Measurements from ENCODE around the gene SPACDR. TPM values are rescaled to one million over a fixed set of nuclear protein-coding genes. Genes with fewer than 3 reads are reported as not detected.

Gene SPACDR
- total and polyA plus RNA-seq, 9 of the 15 experiments (the other 6 are each of a cell fraction or from before 2014, with no cell fraction given) = 0.07 to 0.55 (median 0.14) TPM; not detected in 1

- ChIA-PET CTCF (ENCODE audit: low intra/inter-chr PET ratio) (interaction anchor here (0.7 to 3.3 kb wide), 12 partner anchors 14 to 369 kb away, joined by 3 to 30 read pairs (median 4); partner anchors contain the start of genes AGFG2 and SLC12A9), POLR2A (interaction anchor here (0.5 to 1.6 kb wide), 7 partner anchors 10 to 403 kb away, joined by 3 to 5 read pairs (median 3); no protein-coding TSS in a partner anchor)
- peak overlapping the region; percentile 64 for H3K4me3 ChIP-seq
- H3K4me2 ChIP-seq (ENCODE audit: insufficient read depth, low read length) = peak overlapping the region; percentile 87
- H3K36me3 ChIP-seq (ENCODE audit: control insufficient read depth, insufficient read depth, low read length) = no peaks in the 10 kb centered on the region
- peak overlapping the region; percentile 27; the same call in 1 of the 3 replicates for H3K27ac ChIP-seq (ENCODE audit: extremely low read depth, low read depth, low read length)
- in situ Hi-C loops (cut with MboI) = no loop called here
- peak overlapping the region; percentile 58 to 94; a peak in 3 of 4 replicates for H3K9ac ChIP-seq (ENCODE audit: insufficient read depth in 1 of 2, low read depth in 2 of 2, low read length in 2 of 2)
- under 1% methylated on average over 17 of the region's 79 CpGs for WGBS (ENCODE audit: insufficient coverage, low coverage, missing lambda C conversion rate)
- H3K27me3 ChIP-seq (ENCODE audit: control insufficient read depth in 2 of 2, insufficient read depth in 2 of 2, low read length in 2 of 2) = no peaks in the 10 kb centered on the region
- FAIRE-seq = no peak
- peak; percentile 76 for ATAC-seq
- H4K20me1 ChIP-seq (replicated peaks; ENCODE audit: control insufficient read depth, insufficient read depth, low read length) = no peaks in the 10 kb centered on the region
- peaks cover 10% of the 10 kb centered on the region for H3K79me2 ChIP-seq (ENCODE audit: control insufficient read depth, insufficient read depth, low read length)
- BruUV-seq (replicated peaks) = no TSS peak
- no peaks in the 10 kb centered on the region for H3K9me3 ChIP-seq (replicated peaks; ENCODE audit: control insufficient read depth, insufficient read depth, low read depth, low read length)
- H3K9me1 ChIP-seq (ENCODE audit: control insufficient read depth, insufficient read depth, low read length) = no peaks in the 10 kb centered on the region
- peak overlapping the region; percentile 96 for H2AFZ ChIP-seq (ENCODE audit: low read depth, low read length)
- peaks cover 8 to 70% of the 10 kb centered on the region in 2 experiments; a peak in 4 of 5 replicates for H3K4me1 ChIP-seq (replicated peaks in 1 of 2; ENCODE audit: control insufficient read depth in 2 of 2, insufficient read depth in 2 of 2, low read length in 2 of 2)
- DNase-seq (ENCODE audit: extremely low read depth in 1 of 4, low spot score in 3 of 4) = peak; percentile 85 to 93 (median 88)
- intact Hi-C loops (cut with micrococcal nuclease) = loop anchor here (1.0 kb wide), 3 partner anchors 14 to 83 kb away; no protein-coding TSS in a partner anchor
- TF ChIP-seq JUND (IDR thresholded peaks at IDR 0.05; ENCODE audit: borderline replicate concordance, low read depth, low read length) (peak; percentile 54), JUND (tag; IDR thresholded peaks at IDR 0.05; ENCODE audit: borderline replicate concordance, low read depth, low read length) (no peak; the same call in 2 of the 3 replicates), KDM4B (IDR thresholded peaks at IDR 0.05; ENCODE audit: borderline replicate concordance in 2 of 2, low read depth in 1 of 2) (peak in 1 of 2 experiments; percentile 78; a peak in 1 of 4 replicates), RAD21 (CRISPR knock-in tag; conservative IDR thresholded peaks at IDR 0.05 in 1 of 2, IDR thresholded peaks at IDR 0.05 in 1 of 2) (peak; percentile 93 to 94), SNAPC5 (CRISPR knock-in tag; IDR thresholded peaks at IDR 0.05) (no peak), KDM2B (CRISPR knock-in tag; IDR thresholded peaks at IDR 0.05) (peak; percentile 85; the same call in 1 of the 2 replicates), PHF20 (IDR thresholded peaks at IDR 0.05; ENCODE audit: partially characterized antibody) (no peak), HDAC8 (tag; IDR thresholded peaks at IDR 0.05) (peak; percentile 67; the same call in 1 of the 2 replicates), GABPB1 (CRISPR knock-in tag; IDR thresholded peaks at IDR 0.05) (peak; percentile 34; the same call in 1 of the 2 replicates), NFIC (IDR thresholded peaks at IDR 0.05) (peak; percentile 35; the same call in 1 of the 2 replicates), ZNF830 (CRISPR knock-in tag; IDR thresholded peaks at IDR 0.05) (peak; percentile 60; the same call in 1 of the 2 replicates), GTF2E2 (tag; IDR thresholded peaks at IDR 0.05) (no peak), SP1 (CRISPR knock-in tag; IDR thresholded peaks at IDR 0.05) (0 out of 2 replicates have a peak, but pooled peaks have one; percentile 52), TBL1XR1 (IDR thresholded peaks at IDR 0.05; ENCODE audit: low read length in 2 of 2) (no peak), ZNF24 (IDR thresholded peaks at IDR 0.05) (peak; percentile 82; the same call in 1 of the 2 replicates), SIN3B (IDR thresholded peaks at IDR 0.05; ENCODE audit: low read depth) (peak; percentile 84), MCM7 (IDR thresholded peaks at IDR 0.05) (no peak), NR2C1 (IDR thresholded peaks at IDR 0.05) (peak; percentile 94), NR2C1 (tag; IDR thresholded peaks at IDR 0.05) (peak; percentile 94), ZNF586 (CRISPR knock-in tag; conservative IDR thresholded peaks at IDR 0.05) (no peak), KLF1 (tag; IDR thresholded peaks at IDR 0.05) (peak; percentile 74; the same call in 1 of the 2 replicates), GMEB1 (CRISPR knock-in tag; IDR thresholded peaks at IDR 0.05) (peak; percentile 73)
Measured at GRCh38 chr7:100483090-100483721, 19.1 kb upstream of the SPACDR start.

Data from K562 (cell line).